Epithelial cell of prostate (primary cell): Measurements from ENCODE around the gene CAPN2.
A peak's percentile ranks its signal among the peaks of the same experiment; 100 is the strongest.
"Not testable (repeated sequence)": the region's sequence is repeated elsewhere in the genome, so short reads cannot be mapped to it uniquely, and the experiment has no call there.

Experiments
- DNase-seq: peaks from one replicate; pipeline ENCODE4 v3.0.0-alpha.2; 2011; ENCODE audit warnings: low read depth, low spot score
- H3K27ac ChIP-seq: fragments of 450-650 bp; 2 replicates; pipeline ENCODE4 v1.5.1; 2017; ENCODE audit warnings: mild to moderate bottlenecking

CAPN2 gene

GRCh38 chr1:223776075-223776814 is 63.9 kb downstream of the CAPN2 start:
- peak overlapping the region; percentile 81 for H3K27ac ChIP-seq
- peak; percentile 87 for DNase-seq

- H3K27ac ChIP-seq, result peak overlapping the region; percentile 81
- no peak for DNase-seq
Observed at GRCh38 chr1:223776826-223777454, 64.6 kb downstream of the CAPN2 start.

GRCh38 chr1:223780318-223780717 is 68.0 kb downstream of the CAPN2 start:
- peak overlapping the region; percentile 38 for H3K27ac ChIP-seq
- DNase-seq, result no peak

- DNase-seq, result no peak
- H3K27ac ChIP-seq, result peak overlapping the region; percentile 38
Observed at GRCh38 chr1:223780949-223781348, 68.6 kb downstream of the CAPN2 start.

- no peak for DNase-seq
- H3K27ac ChIP-seq, result no peak overlapping the region
Observed at GRCh38 chr1:223783676-223784075, 71.3 kb downstream of the CAPN2 start.

- no peak overlapping the region for H3K27ac ChIP-seq
- no peak for DNase-seq
Observed at GRCh38 chr1:223784541-223784940, 72.2 kb downstream of the CAPN2 start.

- no peak overlapping the region for H3K27ac ChIP-seq
- DNase-seq, result no peak
Observed at GRCh38 chr1:223785808-223786207, 73.5 kb downstream of the CAPN2 start.

GRCh38 chr1:223788746-223789415 is 76.5 kb downstream of the CAPN2 start:
- DNase-seq, result no peak
- H3K27ac ChIP-seq, result no peak overlapping the region

- no peak overlapping the region for H3K27ac ChIP-seq
- DNase-seq, result no peak
Observed at GRCh38 chr1:223792046-223792445, 79.7 kb downstream of the CAPN2 start.

- DNase-seq, result no peak
- no peak overlapping the region for H3K27ac ChIP-seq
Observed at GRCh38 chr1:223793716-223794115, 81.4 kb downstream of the CAPN2 start.

- DNase-seq, result no peak
- H3K27ac ChIP-seq, result no peak overlapping the region
Observed at GRCh38 chr1:223794136-223794880, 82.0 kb downstream of the CAPN2 start.

GRCh38 chr1:223796210-223796609 is 83.9 kb downstream of the CAPN2 start:
- no peak for DNase-seq
- H3K27ac ChIP-seq, result no peak overlapping the region

GRCh38 chr1:223802032-223802431 is 89.7 kb downstream of the CAPN2 start:
- no peak for DNase-seq
- no peak overlapping the region for H3K27ac ChIP-seq

- DNase-seq, result no peak
Observed at GRCh38 chr1:223802602-223803001, 90.3 kb downstream of the CAPN2 start.

GRCh38 chr1:223803211-223803610 is 90.9 kb downstream of the CAPN2 start:
- no peak for DNase-seq
- H3K27ac ChIP-seq, result no peak overlapping the region

More at GRCh38 chr1:223802602-223803001, 90.3 kb downstream of the CAPN2 start:
- H3K27ac ChIP-seq, result no peak overlapping the region

- not testable (repeated sequence) for DNase-seq
- H3K27ac ChIP-seq, result peak overlapping the region; percentile 31
Observed at GRCh38 chr1:223809905-223810304, 97.6 kb downstream of the CAPN2 start.

GRCh38 chr1:223810586-223810985 is 98.2 kb downstream of the CAPN2 start:
- DNase-seq, result no peak
- peak overlapping the region; percentile 31 for H3K27ac ChIP-seq

- DNase-seq, result no peak
- H3K27ac ChIP-seq, result peak overlapping the region; percentile 8
Observed at GRCh38 chr1:223811634-223812101, 99.3 kb downstream of the CAPN2 start.

- no peak for DNase-seq
- no peak overlapping the region for H3K27ac ChIP-seq
Observed at GRCh38 chr1:223813645-223814044, 101.3 kb downstream of the CAPN2 start.
